Measurements from ENCODE around the gene XAB2. TPM values are rescaled to one million over a fixed set of nuclear protein-coding genes. Genes with fewer than 3 reads are reported as not detected.

Gene XAB2
- total RNA-seq, 1 experiment from 2014 or later: 38.5 TPM

DNA sequence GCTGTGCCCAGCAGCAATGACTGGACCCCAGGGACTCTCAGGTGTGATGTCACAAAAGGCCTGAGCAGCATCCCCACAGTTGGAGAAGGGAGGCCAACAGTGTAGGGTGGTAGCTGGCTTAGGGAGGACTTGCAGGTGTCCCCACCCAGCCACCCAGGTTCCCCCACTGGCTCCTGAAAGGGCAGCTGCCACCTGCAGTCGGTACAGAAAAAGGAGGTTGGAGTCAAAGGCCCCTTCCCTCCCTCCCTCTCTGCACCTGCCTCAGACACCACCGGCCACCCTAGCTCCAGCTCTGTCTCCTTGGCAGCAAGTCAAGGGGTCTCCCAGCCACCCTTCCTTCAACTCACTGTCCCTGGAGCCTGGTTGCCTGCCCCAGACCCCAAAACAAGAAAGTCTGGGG lies 4.4 kb upstream of the XAB2 start, which contains the start of gene PCP2:
Gene PCP2 (minus strand): TSS at position 22 of the 400 bp plus-strand sequence. CDS start 262 bp downstream, outside the sequence.
- no peak for DNase-seq (ENCODE audit: low read depth)

- no peak for DNase-seq (ENCODE audit: low read depth)
Measured at GRCh38 chr19:7632340-7633203, 3.2 kb upstream of the XAB2 start.

- DNase-seq (ENCODE audit: low read depth): no peak
Measured at GRCh38 chr19:7631577-7631976, 2.2 kb upstream of the XAB2 start.

- no peak for DNase-seq (ENCODE audit: low read depth)
Measured at GRCh38 chr19:7628589-7629311, 595 bp downstream of the XAB2 start.

DNA sequence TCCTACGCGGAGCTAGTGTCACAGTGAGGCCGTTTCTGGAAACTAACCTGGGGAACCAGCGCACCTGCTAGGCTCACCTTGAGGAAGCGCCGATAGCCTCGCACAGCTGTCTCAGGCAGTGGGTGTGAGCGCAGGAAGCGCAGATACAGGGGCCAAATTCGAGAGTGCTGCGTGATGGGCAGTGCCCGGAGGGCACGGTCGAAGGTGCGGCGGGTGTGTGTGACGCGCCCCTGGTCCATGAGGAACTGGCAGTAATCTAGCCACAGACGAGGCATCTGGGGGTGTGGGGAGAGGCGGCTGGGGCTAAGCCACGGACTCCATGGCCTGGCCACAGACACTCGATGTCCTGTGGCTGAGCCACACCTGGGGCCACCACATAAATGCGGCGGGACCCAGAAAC lies 2.2 kb downstream of the XAB2 start:
- no peak for DNase-seq (ENCODE audit: low read depth)

DNA sequence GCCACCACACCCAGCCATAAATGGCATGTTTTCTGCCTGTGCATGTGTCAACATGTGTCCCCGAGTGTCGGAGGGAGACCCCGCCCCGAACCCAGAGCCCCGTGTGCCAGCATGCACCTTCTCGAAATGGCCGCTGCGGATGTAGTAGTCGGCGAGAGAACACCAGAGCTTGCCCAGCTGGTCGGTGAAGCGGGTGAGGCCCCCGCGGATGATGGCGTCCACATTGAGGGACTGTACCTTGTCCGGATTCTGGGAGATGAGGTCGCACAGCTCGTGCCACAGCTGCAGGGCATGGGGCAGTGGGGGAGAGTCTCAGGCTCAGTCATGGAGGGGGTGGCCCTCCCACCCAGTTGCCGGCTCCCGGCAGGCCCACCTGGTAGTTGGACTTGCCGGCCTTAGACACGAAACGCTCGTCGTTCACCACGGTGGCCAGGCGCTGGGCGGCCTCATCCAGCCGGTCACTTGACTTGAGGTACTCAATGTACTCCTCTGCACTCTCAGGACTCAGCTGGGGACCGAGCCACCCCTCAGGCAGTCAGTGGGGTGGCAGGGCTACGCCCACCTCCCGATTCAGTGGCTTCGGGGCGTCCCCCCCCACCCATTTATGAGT lies 3.5 kb downstream of the XAB2 start:
- no peak for DNase-seq (ENCODE audit: low read depth)

DNA sequence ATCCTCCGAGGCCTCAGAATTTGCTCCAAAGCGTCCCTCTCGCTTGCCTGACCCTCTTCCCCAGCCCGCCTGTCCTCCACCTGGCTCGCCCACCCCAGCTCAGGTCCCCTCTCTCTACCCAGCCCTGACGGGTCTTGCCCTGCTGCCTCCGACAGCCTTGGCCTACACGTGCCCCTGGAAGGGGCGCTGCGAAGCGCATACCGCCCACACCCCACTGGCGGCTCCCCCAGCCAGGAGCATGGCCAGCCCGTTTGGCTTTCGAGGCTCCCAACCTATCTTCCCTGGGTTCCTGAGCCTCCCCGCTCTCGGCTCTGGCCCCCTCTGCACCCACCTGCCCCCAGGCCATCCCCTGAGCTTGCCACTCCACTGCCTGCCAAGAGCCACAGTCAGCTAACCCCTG lies 4.5 kb downstream of the XAB2 start:
- no peak for DNase-seq (ENCODE audit: low read depth)

GRCh38 chr19:7623725-7624603 lies 5.4 kb downstream of the XAB2 start:
- no peak for DNase-seq (ENCODE audit: low read depth)

- no peak for DNase-seq (ENCODE audit: low read depth)
Measured at GRCh38 chr19:7622933-7623685, 6.2 kb downstream of the XAB2 start.

- no peak for DNase-seq (ENCODE audit: low read depth)
Measured at GRCh38 chr19:7620442-7621412, 8.6 kb downstream of the XAB2 start.

DNA sequence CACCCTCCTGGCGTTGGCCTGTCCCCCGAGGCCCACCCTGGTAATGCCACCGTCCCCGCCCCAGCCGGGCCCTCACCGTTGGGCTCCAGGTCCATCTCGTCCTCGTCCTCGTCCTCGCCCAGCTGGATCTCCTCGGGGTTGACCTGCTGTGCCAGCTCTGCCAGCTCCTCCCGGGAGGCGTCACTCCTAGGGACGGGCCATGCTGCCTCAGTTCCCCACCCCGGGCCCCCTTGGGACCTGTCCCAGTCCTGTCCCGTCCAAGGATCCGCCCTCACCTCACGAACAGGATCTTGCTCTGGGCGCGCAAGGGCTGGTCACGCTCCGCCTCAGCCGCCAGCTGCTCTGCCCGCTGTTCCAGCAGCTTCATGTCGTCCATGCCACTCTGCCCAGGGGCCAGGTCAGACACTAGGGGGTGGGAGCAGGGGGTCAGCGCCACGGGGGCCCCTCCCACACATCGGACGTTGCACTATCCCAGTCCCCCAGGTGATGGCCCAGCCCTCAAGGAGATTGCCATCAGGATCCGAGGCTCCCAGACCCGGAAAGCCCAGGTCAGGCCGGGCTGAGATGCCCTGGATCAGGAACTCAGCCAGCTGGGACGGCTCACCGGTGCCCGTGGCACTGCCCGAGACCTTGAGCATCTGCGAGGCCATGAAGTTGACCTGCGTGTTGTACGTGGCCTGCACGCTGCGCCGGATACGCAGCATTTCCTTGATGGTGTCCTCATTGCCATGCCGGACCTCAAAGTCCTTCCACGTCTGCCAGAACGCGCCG lies 9.5 kb downstream of the XAB2 start:
- no peak for DNase-seq (ENCODE audit: low read depth)

GRCh38 chr19:7618771-7619510 lies 10.4 kb downstream of the XAB2 start:
- DNase-seq (ENCODE audit: low read depth): no peak

GRCh38 chr19:7618348-7618747 lies 11.0 kb downstream of the XAB2 start:
- no peak for DNase-seq (ENCODE audit: low read depth)

- no peak for DNase-seq (ENCODE audit: low read depth)
Measured at GRCh38 chr19:7617735-7618134, 11.6 kb downstream of the XAB2 start.

DNA sequence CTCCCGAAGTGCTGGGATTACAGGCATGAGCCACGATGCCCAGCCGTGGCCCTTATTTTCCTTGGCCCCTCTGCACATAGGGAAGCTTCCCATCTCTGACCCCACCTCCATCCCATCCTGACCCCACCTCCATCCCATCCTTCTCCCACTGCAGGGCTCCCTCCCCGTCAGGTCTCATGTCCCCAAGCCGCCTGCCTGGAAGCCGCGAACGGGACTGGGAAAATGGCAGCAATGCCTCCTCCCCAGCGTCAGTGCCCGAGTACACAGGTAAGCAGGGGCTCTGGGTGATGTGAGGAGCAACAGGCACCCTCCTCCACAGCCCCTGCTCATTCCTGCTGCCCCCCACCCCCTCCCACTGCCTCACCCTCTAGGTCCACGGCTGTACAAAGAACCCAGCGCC lies 12.2 kb downstream of the XAB2 start:
- no peak for DNase-seq (ENCODE audit: low read depth)

GRCh38 chr19:7614859-7615741 lies 14.2 kb downstream of the XAB2 start:
- DNase-seq (ENCODE audit: low read depth): no peak

All from M059J (cell line).